H54 (cell line): ENCODE data around the gene GPRIN1.

ENCODE experiments used
- DNase-seq: peaks from one replicate; pipeline ENCODE4 v3.0.0; 2011; ENCODE audit warnings: low spot score, mixed read lengths; ENCODE audit not compliant: insufficient read length
- FAIRE-seq: peaks from 3 replicates; lab custom pipeline; 2011; peaks lifted over from hg19 to GRCh38; lab: Jason Lieb, UNC
- POLR2A ChIP-seq: IDR thresholded peaks from 2 replicates; pipeline ENCODE4 v1.6.1; 2011; ENCODE audit warnings: low read depth, mild to moderate bottlenecking, low read length

Gene GPRIN1

DNA sequence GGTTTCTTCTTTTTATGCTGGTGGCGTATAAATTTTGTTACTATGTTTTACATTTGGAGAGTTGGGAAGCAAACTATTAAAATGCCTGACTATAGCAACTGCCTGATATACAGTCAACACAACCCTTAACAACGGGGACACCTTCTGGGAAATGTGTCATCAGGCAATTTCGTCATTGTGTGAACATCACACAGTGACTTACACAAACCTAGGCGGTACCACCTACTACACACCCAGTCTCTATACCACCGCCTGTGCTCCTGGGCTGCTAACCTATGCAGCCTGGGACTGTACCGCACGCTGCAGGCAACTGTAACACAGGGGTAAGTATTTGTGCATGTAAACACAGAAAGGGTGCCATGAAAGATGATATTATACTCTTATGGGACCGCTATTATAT lies 62.2 kb downstream of the GPRIN1 start:
- FAIRE-seq (no peak), DNase-seq (no peak)
- no peak for TF ChIP-seq POLR2A
